GM18909 (cell line): Measurements from ENCODE around the gene PDE8A.

ENCODE experiments used
- ATAC-seq: cut with Tn5 transposase; IDR thresholded peaks from one replicate; pipeline ENCODE4 v1.9.1; 2021; ENCODE audit warnings: mild to moderate bottlenecking; ENCODE audit not compliant: unreplicated experiment, poor library complexity

Gene PDE8A

GRCh38 chr15:85064710-85065109 lies 83.1 kb downstream of the PDE8A start:
- ATAC-seq: no peak

DNA sequence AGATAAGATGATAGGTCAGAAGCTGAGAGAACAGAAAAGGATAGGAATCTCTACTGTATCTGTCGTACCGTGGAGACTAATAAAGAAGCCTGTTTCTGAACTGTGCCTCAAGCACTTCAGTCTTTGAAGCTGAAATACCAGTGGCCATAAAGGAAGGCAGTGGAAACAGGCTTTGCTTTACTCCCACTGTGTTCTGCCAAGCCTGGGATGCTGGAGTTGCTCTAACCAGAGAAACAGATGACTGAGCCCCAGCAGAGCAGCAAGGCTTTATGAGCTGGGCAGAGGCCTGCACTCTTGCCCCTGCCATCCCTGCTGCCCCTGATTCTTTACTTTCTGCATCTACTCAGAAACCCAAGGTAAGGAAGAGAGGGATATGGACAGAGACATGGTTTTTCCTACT lies 89.4 kb downstream of the PDE8A start:
- no peak for ATAC-seq

GRCh38 chr15:85071504-85071903 lies 89.8 kb downstream of the PDE8A start:
- ATAC-seq: no peak

DNA sequence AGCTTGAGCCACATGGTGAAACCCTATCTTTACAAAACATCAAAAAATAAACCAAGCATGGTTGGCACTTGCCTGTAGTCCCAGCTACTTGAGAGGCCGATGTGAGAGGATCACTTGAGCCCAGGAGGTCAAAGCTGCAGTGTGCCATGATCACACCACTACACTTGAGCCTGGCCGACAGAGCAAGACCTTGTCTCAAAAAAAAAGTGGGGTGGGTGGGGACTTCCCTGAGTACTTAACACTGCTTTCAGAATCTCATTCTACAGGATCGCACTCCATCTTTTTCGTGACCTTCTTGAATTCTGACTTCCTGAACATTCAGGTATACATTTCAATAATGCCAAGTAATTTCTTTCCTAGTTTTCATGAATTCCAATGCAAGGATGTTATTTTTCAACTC lies 91.3 kb downstream of the PDE8A start:
- no peak for ATAC-seq

DNA sequence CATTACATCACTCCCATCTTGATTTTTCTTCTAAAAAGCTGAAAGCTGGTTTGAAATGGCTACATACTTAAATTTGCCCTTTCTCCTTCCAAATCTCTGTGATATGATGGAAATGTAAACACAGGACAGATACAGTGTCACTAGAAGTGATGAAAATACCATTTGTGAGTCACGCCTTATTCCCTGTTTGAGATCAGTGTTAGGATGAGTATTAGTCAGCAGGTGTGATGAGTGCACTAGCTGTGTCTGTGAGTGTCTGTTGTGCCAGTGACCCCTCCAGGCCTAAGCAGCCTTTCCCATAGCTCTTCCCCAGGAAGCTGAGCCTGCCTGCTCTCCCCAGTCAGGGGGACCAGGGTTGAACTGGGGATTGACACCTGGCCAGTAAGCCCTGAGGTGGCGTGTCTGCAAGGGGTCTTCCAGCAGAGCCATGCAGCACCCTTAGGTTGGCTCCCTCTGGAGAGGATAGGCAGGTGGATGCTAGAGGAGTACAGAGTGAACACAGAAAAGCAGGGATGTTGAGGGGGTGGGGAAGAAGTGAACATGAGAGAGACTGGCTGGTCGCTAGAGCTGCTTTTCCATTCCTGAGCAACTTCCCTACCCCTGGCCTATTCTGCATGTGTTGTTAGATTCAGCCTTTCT lies 92.0 kb downstream of the PDE8A start:
- no peak for ATAC-seq

DNA sequence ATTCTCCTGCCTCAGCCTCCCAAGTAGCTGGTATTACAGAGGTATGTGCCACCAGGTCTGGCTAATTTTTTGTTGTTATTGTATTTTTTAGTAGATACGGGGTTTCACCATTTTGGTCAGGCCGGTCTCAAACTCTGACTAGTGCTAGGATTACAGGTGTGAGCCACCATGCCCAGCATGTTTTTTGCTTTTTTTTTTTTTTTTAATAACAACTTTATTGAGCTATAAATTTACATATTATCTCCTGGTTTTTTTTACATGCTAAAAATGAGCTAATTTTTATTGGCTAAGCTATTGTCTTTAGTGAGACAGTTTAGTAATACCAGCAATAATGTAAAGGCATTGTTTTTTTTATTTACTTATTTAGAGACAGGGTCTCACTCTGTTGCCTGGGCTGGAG lies 105.2 kb downstream of the PDE8A start:
- no peak for ATAC-seq

GRCh38 chr15:85088300-85088699 lies 106.6 kb downstream of the PDE8A start:
- ATAC-seq: no peak

- ATAC-seq: no peak
These were observed 108.4 kb downstream of the PDE8A start for GRCh38 chr15:85089929-85090597.

DNA sequence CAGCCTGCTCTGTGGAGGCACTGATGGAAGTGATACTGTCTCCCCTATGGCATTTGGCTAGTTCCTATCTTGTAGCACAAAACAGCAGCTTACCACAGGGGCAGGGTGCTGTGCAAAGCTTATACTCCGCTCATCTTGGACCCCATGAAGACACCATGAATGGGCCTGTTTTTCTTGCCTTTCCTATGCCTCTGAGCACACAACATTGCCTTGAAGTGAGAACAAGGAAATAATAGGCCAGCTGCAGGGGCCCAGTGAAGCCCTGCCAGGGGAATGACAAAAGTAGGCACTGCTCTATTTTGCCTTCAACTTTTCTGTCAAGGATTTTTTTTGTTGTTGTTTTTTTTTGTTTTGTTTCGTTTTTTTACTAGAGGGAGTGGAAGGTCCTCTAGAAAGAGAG lies 110.3 kb downstream of the PDE8A start:
- no peak for ATAC-seq

DNA sequence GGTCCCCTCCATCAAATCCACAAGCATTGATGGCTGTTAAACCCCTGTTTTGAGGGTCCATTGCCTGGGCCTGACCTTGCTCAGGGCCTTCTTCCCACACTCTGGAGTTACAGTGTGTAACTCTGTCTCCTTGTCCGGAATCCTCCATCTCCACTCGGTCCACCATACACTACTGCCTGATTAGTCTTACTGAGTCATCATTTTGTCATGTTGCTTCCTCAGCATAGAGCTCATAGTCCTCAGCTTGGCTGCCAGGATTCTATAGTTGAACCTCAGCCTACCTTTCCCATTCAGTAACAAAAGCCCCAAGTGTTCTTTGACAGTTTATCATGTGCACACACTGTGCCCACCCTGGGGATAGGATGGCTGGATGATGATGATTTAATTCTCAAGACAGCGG lies 113.0 kb downstream of the PDE8A start:
- no peak for ATAC-seq

DNA sequence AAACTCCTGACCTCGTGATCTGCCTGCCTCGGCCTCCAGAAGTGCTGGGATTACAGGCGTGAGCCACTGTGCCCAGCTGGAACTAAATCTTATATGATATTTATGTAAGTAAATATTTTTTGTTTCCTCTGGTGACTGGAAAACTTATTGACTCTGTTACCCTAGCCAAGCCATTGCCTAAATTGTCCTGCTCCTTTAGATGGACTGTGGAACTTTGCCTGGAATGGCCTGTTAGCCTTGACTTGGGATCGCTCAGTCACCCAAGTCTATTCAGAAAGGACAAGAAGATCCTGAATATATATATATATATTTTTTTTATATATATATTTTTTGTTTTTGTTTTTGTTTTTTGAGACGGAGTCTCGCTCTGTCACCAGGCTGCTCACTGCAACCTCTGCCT lies 113.9 kb downstream of the PDE8A start:
- ATAC-seq: no peak

DNA sequence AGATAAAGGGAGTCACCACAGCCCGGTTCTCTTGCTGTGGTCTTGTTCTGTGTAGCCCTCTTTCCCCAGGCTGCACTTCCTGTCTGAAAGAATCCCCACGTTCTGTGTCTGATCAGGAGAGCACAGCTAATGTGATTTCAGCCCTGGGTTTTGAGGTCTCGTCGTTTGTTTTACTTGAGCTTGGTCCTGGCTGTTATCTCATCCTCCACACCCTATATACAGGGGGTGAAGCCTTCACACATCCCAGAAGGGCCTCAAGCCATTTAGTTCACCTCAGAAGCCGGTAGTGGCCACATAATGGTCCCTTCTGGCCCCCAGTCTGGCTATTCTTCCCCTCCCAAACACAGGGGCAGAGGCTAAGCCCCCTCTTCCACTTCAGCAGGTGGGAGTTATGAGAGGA lies 115.6 kb downstream of the PDE8A start:
- no peak for ATAC-seq

- ATAC-seq: no peak
These were observed 116.1 kb downstream of the PDE8A start for GRCh38 chr15:85097725-85098124.

- no peak for ATAC-seq
These were observed 117.6 kb downstream of the PDE8A start for GRCh38 chr15:85099195-85099803.

DNA sequence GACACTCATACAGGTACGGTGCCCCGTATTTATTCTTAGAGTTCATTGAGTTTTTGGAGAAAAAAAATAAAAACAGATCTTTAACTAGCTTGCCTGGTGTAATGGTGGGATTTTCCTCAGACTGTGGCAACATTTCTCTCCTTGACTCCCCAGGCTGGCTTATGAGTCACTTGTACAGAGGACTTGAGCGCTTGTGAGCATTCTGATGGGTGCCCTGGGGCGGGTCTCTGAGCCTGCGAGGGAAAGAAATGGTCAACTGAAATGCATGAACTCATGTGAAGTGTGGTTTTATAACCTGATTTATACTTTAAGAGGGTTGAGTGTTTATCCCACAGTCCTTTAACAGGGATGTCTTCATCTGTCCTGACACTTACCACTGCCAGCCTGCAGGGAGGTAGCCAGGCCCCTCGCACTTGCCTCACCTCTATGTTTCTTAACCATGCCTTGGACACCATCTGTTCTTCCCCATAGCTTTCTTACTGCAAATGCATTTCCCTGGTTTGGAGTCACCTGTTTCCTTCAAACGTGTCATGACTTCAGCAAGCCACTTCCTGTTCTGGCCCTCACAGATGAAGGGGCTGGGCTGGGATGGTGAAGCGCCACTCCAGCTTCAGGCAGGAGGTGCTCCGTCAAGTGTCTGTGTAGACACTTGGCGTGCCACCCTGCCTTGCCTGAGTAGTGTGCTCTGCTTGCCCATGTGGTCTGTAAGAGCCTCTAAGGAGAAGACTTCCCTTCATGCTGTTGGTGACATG lies 118.7 kb downstream of the PDE8A start:
- no peak for ATAC-seq

- ATAC-seq: no peak
These were observed 122.9 kb downstream of the PDE8A start for GRCh38 chr15:85104584-85104983.

DNA sequence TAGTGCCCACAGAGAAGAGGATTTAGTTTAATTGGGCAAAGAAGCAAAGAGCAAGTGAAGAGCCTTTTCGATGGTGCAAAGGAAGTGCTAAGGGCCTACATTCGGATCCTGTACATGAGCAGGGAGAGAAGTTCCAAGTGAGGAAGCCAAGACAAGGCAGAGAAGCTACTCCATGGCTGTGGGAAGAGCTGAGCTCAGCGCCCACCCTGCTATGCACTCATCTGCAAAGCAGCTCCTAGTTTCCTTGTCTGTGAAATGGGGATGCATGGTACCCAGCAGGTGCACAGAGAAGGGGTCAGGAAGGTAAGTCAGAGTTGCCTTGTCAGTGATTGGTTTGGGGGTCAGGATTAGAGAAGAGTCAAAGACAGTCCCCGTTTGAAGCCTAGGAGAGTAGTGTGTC lies 126.5 kb downstream of the PDE8A start:
- no peak for ATAC-seq

GRCh38 chr15:85109333-85109732 lies 127.7 kb downstream of the PDE8A start:
- ATAC-seq: no peak

DNA sequence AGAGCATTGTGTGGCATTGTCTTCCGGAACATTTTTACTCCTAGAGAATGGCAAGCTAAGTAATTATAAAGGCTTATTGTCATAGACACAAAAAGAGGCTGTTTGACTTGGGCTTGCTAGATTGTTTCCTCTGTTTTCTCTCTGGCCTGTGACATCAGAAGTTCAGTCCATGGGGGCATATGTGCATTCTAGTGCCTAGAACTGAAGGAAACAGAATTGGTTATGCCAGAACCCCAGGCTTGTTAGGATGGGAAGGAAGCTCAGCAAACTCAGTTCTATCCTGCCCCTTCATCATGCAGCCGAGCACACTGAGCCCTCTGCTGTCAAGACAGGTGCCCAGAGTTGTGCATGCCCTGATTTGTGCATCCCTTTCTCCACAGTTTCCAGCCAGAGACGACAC lies 131.3 kb downstream of the PDE8A start:
- no peak for ATAC-seq

DNA sequence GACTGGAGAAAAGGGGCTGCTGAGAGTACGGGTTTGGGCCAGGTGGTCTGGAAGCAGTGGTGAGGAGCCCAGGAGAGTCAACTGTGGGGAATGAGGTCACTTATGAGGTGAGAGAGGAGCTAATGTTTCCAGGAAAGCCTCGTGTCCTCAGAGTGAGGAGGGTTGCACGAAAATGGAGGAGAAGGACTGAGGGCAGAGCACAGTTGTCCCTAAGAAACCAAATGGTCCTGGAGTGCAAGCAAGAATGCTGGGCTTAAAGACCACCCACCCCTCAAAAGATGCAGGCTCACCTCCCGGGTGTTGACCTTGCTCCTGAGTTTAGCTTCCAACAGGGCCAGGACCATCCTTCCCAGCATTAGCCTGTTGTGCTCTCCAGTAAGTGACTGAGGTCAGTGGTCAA lies 133.2 kb downstream of the PDE8A start:
- ATAC-seq: no peak

GRCh38 chr15:85116066-85116465 lies 134.4 kb downstream of the PDE8A start:
- no peak for ATAC-seq
